ENCODE measurements around the gene LCP2.

LCP2 gene

GRCh38 chr5:170252720-170253350 is 44.7 kb downstream of the LCP2 start:
- ATAC-seq (ENCODE audit: insufficient read depth, low read depth) (no peak), DNase-seq (no peak)
- Histone ChIP-seq H3K27ac (ENCODE audit: low read length) (no peak overlapping the region), H3K9me3 (ENCODE audit: insufficient read depth, low read length, severe bottlenecking) (no peaks in the 10 kb centered on the region), H3K4me3 (ENCODE audit: low read depth in 1 of 2, low read length in 2 of 2) (no peak overlapping the region), H3K4me1 (ENCODE audit: insufficient read depth, low read length) (no peaks in the 10 kb centered on the region), H3K27me3 (ENCODE audit: insufficient read depth, low read length, poor library complexity) (no peaks in the 10 kb centered on the region), H3K36me3 (ENCODE audit: insufficient read depth, low read length) (peaks cover 98% of the 10 kb centered on the region), H3K4me2 (ENCODE audit: insufficient read depth, low read length) (no peak overlapping the region), H3K9ac (ENCODE audit: low read depth, low read length) (no peak overlapping the region), H4K20me1 (ENCODE audit: insufficient read depth, low read length) (no peaks in the 10 kb centered on the region), H2AFZ (ENCODE audit: low read depth, low read length) (no peak overlapping the region), H3K79me2 (ENCODE audit: insufficient read depth, low read length) (no peaks in the 10 kb centered on the region)
- TF ChIP-seq CTCF (IDR thresholded peaks at IDR 0.05; ENCODE audit: borderline replicate concordance, extremely low read depth, low read length, poor library complexity, severe bottlenecking) (no peak), EZH2 (IDR thresholded peaks at IDR 0.05; ENCODE audit: borderline replicate concordance, low read depth, low read length, severe bottlenecking) (no peak)

- H3K4me1 ChIP-seq (ENCODE audit: insufficient read depth, low read length) = no peaks in the 10 kb centered on the region
- H3K4me3 ChIP-seq (ENCODE audit: low read depth in 1 of 2, low read length in 2 of 2) = no peak overlapping the region
- no peaks in the 10 kb centered on the region for H3K27me3 ChIP-seq (ENCODE audit: insufficient read depth, low read length, poor library complexity)
- no peaks in the 10 kb centered on the region for H3K79me2 ChIP-seq (ENCODE audit: insufficient read depth, low read length)
- ATAC-seq (ENCODE audit: insufficient read depth, low read depth) (no peak), DNase-seq (no peak)
- H4K20me1 ChIP-seq (ENCODE audit: insufficient read depth, low read length) = no peaks in the 10 kb centered on the region
- no peaks in the 10 kb centered on the region for H3K9me3 ChIP-seq (ENCODE audit: insufficient read depth, low read length, severe bottlenecking)
- H3K36me3 ChIP-seq (ENCODE audit: insufficient read depth, low read length) = peaks cover 98% of the 10 kb centered on the region
- H3K27ac ChIP-seq (ENCODE audit: low read length) = no peak overlapping the region
- H2AFZ ChIP-seq (ENCODE audit: low read depth, low read length) = no peak overlapping the region
- H3K4me2 ChIP-seq (ENCODE audit: insufficient read depth, low read length) = no peak overlapping the region
- TF ChIP-seq EZH2 (IDR thresholded peaks at IDR 0.05; ENCODE audit: borderline replicate concordance, low read depth, low read length, severe bottlenecking) (no peak), CTCF (IDR thresholded peaks at IDR 0.05; ENCODE audit: borderline replicate concordance, extremely low read depth, low read length, poor library complexity, severe bottlenecking) (no peak)
- H3K9ac ChIP-seq (ENCODE audit: low read depth, low read length) = no peak overlapping the region
Measured at GRCh38 chr5:170252109-170252508, 45.5 kb downstream of the LCP2 start.

- ATAC-seq (ENCODE audit: insufficient read depth, low read depth) = no peak
- Histone ChIP-seq H3K79me2 (ENCODE audit: insufficient read depth, low read length) (no peaks in the 10 kb centered on the region), H3K27me3 (ENCODE audit: insufficient read depth, low read length, poor library complexity) (no peaks in the 10 kb centered on the region), H3K4me3 (ENCODE audit: low read depth in 1 of 2, low read length in 2 of 2) (no peak overlapping the region), H4K20me1 (ENCODE audit: insufficient read depth, low read length) (no peaks in the 10 kb centered on the region), H3K9ac (ENCODE audit: low read depth, low read length) (no peak overlapping the region), H3K4me1 (ENCODE audit: insufficient read depth, low read length) (no peaks in the 10 kb centered on the region), H3K9me3 (ENCODE audit: insufficient read depth, low read length, severe bottlenecking) (no peaks in the 10 kb centered on the region), H3K36me3 (ENCODE audit: insufficient read depth, low read length) (peaks cover 98% of the 10 kb centered on the region), H2AFZ (ENCODE audit: low read depth, low read length) (no peak overlapping the region), H3K27ac (ENCODE audit: low read length) (no peak overlapping the region), H3K4me2 (ENCODE audit: insufficient read depth, low read length) (no peak overlapping the region)
- no peak for DNase-seq
- TF ChIP-seq EZH2 (IDR thresholded peaks at IDR 0.05; ENCODE audit: borderline replicate concordance, low read depth, low read length, severe bottlenecking) = no peak
- TF ChIP-seq CTCF (IDR thresholded peaks at IDR 0.05; ENCODE audit: borderline replicate concordance, extremely low read depth, low read length, poor library complexity, severe bottlenecking) = no peak
Measured at GRCh38 chr5:170251462-170251861, 46.1 kb downstream of the LCP2 start.

Data from DND-41 (cell line).